Activated naive CD8-positive, alpha-beta T cell treated with anti-CD3 and anti-CD28 coated beads for 36 hours (primary cell): ENCODE data around the gene DIAPH2. TPM values are rescaled to one million over a fixed set of nuclear protein-coding genes. Genes with fewer than 3 reads are reported as not detected.

Experiments used
- DNase-seq: peaks from one replicate; pipeline ENCODE4 v3.0.0; 2021
- H3K27ac Mint-ChIP-seq: one replicate; pipeline ENCODE4 v1.8.0; 2022; ENCODE audit warnings: mild to moderate bottlenecking, moderate library complexity, mixed read lengths
- H3K27me3 Mint-ChIP-seq: one replicate; pipeline ENCODE4 v1.8.0; 2022; ENCODE audit warnings: mild to moderate bottlenecking, mixed read lengths
- H3K36me3 Mint-ChIP-seq: one replicate; pipeline ENCODE4 v1.8.0; 2021; ENCODE audit warnings: mild to moderate bottlenecking, mixed read lengths
- H3K4me1 Mint-ChIP-seq: one replicate; pipeline ENCODE4 v1.8.0; 2021; ENCODE audit warnings: mixed read lengths
- H3K4me3 Mint-ChIP-seq: one replicate; pipeline ENCODE4 v1.8.0; 2022; ENCODE audit warnings: mild to moderate bottlenecking, moderate library complexity, mixed read lengths
- H3K9me3 Mint-ChIP-seq: one replicate; pipeline ENCODE4 v1.8.0; 2022; ENCODE audit warnings: mixed read lengths
- total RNA-seq, 2 experiments: library from RNA; stranded (reverse); gene quantifications; one replicate each; pipeline ENCODE4 v1.2.3, GENCODE V29; 2021

Gene DIAPH2
- total RNA-seq, 2 experiments from 2014 or later, result 4.8 to 5.5 TPM

DNA sequence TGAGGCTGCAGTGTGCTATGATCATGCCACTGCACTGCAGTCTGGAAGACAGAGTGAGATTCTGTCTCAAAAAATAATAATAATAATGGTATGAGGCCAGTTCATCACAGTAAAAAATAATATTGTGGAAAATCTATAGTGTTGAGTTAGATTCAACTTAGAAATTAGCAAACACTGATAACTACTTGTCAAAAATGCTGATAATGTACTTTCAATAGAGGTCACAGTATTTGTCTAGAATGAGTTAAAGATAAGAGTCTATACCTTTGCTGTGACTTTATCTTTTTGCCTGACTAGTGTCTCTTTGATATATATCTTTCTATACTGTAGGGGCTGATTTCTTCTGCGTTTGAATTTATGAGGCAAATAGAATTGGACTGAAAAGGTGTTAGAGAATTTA, 629.7 kb downstream of the DIAPH2 start:
- H3K4me1 Mint-ChIP-seq, result no peaks in the 10 kb centered on the region
- DNase-seq, result no peak
- H3K27me3 Mint-ChIP-seq, result no peaks in the 10 kb centered on the region
- H3K36me3 Mint-ChIP-seq, result no peaks in the 10 kb centered on the region
- H3K4me3 Mint-ChIP-seq, result no peak overlapping the region
- no peak overlapping the region for H3K27ac Mint-ChIP-seq
- no peaks in the 10 kb centered on the region for H3K9me3 Mint-ChIP-seq

DNA sequence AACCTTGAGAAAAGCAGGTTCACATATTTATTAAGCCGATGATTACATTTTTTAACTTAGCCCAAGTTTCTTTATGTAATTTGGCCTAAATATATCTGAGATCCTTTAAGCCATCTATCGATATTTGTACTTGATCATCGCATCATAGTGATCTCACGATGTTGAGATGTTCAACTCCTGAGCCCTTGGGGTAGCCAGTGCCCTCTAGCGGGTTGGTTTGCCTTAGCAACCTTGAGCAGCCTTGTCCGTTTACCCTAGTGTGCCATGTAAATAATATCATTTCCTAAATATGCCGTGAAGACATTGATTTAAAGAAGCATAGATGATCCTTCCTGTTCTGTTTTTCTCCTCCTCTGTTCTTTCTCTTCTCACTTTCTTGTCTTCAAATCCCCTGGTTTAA, 631.3 kb downstream of the DIAPH2 start:
- no peak for DNase-seq
- Mint-ChIP-seq H3K36me3 (no peaks in the 10 kb centered on the region), H3K4me1 (no peaks in the 10 kb centered on the region), H3K27me3 (no peaks in the 10 kb centered on the region), H3K4me3 (no peak overlapping the region), H3K9me3 (no peaks in the 10 kb centered on the region), H3K27ac (no peak overlapping the region)

DNA sequence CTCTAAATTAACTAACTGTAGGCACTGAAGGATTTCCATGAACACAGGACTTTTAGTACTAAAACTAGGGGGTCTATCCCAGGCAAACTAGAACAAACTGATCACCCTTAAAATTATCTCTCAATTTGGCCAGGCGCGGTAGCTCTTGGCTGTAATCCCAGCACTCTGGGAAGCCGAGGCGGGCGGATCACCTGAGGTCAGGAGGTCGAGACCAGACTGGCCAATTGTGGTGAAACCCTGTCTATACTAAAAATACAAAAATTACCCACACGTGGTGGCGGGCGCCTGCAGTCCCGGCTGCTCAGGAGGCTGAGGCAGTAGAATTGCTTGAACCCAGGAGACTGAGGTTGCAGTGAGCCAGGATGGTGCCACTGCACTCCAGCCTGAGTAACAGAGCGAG, 635.7 kb downstream of the DIAPH2 start:
- DNase-seq, result no peak
- H3K36me3 Mint-ChIP-seq, result no peaks in the 10 kb centered on the region
- H3K4me1 Mint-ChIP-seq, result no peaks in the 10 kb centered on the region
- no peaks in the 10 kb centered on the region for H3K9me3 Mint-ChIP-seq
- H3K4me3 Mint-ChIP-seq, result no peak overlapping the region
- no peak overlapping the region for H3K27ac Mint-ChIP-seq
- H3K27me3 Mint-ChIP-seq, result no peaks in the 10 kb centered on the region

DNA sequence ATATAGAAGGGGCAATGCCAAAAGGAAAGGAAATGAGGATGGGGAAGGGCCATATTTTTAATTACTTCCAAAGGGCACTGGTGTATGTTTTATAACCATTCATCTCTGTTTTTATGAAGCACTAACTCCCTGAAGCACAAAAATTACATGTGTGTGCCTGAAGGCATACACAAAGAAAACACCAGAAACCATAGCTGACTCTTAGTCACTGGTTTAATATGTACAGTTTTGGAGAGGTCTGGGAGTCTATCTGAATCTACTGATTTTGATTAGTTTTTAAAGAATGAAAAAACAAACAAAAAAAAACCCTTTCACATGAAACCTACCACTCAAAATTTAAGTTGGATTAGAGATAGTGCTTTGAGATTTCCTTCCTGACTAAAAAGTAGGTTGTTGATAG, 637.8 kb downstream of the DIAPH2 start:
- H3K27ac Mint-ChIP-seq, result no peak overlapping the region
- H3K4me1 Mint-ChIP-seq, result no peaks in the 10 kb centered on the region
- no peaks in the 10 kb centered on the region for H3K27me3 Mint-ChIP-seq
- no peaks in the 10 kb centered on the region for H3K36me3 Mint-ChIP-seq
- H3K9me3 Mint-ChIP-seq, result no peaks in the 10 kb centered on the region
- H3K4me3 Mint-ChIP-seq, result no peak overlapping the region
- no peak for DNase-seq

DNA sequence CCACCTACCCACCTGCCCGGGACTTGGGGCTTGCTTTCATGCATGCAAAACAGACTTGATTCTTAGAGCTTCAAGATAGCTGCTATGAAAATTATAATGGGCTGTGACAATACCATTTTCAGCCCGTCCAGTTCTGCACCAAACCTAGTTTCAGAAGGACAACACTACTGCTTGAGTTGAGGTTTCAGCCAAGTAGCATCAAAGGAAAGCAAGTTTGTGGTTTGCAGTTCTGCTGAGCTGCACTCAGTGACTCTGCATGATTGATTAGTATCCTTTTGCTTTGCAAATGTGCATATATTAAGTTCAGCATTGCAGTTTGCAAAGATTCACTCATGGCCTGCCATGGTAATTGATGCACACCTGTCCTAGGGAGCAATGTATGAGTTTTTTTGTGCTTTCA, 641.8 kb downstream of the DIAPH2 start:
- H3K4me1 Mint-ChIP-seq, result no peaks in the 10 kb centered on the region
- no peaks in the 10 kb centered on the region for H3K36me3 Mint-ChIP-seq
- no peak overlapping the region for H3K4me3 Mint-ChIP-seq
- no peaks in the 10 kb centered on the region for H3K27me3 Mint-ChIP-seq
- H3K27ac Mint-ChIP-seq, result no peak overlapping the region
- DNase-seq, result no peak
- H3K9me3 Mint-ChIP-seq, result no peaks in the 10 kb centered on the region

DNA sequence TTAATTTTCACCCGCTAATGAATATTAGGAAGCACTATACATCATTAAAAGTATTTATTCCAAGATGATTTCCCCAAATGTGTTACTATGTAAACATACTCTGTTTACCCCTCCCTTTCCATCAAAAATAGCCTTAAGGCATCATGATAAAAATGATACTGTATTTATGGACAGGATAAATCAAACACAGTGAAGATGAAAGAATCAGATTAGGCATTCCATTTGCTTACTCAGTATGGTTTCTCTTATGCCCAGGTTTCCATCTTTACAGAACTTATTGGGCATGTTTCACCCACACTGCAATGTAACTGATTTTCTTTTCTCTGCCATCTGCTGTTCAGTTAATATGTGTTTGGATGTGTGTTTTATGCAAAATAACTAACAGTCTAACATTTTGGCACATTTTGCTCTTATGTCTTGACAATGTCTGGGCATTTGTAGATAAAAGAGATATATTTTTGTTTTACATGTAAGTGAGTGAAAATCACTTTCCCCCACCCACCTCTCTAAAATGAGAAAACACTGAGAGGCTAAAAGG, 644.3 kb downstream of the DIAPH2 start:
- H3K27ac Mint-ChIP-seq, result no peak overlapping the region
- H3K36me3 Mint-ChIP-seq, result no peaks in the 10 kb centered on the region
- no peak for DNase-seq
- no peaks in the 10 kb centered on the region for H3K4me1 Mint-ChIP-seq
- no peaks in the 10 kb centered on the region for H3K27me3 Mint-ChIP-seq
- no peak overlapping the region for H3K4me3 Mint-ChIP-seq
- H3K9me3 Mint-ChIP-seq, result no peaks in the 10 kb centered on the region

DNA sequence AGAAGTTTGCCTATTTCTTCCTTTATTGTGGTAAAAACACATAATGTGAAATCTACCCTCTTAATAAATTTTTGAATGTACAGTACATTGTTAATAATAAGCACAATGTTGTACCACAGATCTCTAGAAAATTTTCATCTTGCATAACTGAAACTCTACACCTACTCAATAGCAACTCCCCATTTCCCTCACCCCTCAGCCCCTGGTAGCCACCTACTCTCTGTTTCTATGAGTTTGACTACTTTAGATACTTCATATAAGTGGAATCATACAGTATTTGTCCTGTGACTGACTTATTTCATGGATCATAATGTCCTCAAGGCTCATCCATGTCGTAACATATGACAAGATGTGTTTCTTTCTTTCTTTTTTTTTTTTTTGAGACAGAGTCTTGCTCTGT, 645.5 kb downstream of the DIAPH2 start:
- Mint-ChIP-seq H3K27ac (no peak overlapping the region), H3K27me3 (no peaks in the 10 kb centered on the region), H3K9me3 (no peaks in the 10 kb centered on the region), H3K4me3 (no peak overlapping the region), H3K36me3 (no peaks in the 10 kb centered on the region), H3K4me1 (no peaks in the 10 kb centered on the region)
- DNase-seq, result no peak

DNA sequence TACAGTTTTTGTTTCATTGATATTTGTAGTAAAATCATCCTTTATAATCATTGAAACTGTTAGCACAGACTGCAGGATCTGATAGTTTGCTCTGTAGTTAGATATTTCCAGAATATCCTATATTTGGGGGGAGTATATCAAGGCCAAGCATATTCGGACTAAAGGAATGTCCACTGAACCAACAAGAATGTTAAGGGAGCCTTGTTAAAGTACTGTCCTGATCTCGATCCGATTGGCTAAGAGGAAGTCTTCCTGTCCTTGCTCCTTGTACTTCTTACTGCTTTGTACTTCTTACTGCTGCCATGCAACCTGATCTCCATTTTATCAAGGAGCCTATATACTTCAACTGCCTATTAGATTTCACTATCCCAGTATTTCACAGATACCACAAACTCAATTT, 648.3 kb downstream of the DIAPH2 start:
- Mint-ChIP-seq H3K27ac (no peak overlapping the region), H3K4me3 (no peak overlapping the region)

DNA sequence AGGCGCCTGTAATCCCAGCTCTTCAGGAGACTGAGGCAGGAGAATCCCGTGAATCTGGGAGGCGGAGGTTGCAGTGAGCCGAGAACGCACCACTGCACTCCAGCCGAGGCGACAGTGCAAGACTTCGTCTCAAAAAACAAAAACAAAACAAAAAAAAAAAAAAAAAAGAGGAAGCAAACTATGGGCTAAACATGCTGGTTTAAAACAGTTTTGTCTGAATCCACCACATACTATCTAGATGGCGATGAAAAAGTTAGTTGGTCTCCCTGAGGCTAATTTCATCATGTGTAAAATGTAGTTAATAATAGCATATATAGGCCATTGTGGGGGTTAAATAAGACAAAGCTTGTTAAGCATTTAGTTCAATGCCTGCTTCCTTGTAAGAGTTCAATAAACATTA, 650.2 kb downstream of the DIAPH2 start:
- Mint-ChIP-seq H3K9me3 (no peaks in the 10 kb centered on the region), H3K4me1 (no peaks in the 10 kb centered on the region), H3K36me3 (no peaks in the 10 kb centered on the region), H3K4me3 (no peak overlapping the region), H3K27me3 (no peaks in the 10 kb centered on the region), H3K27ac (no peak overlapping the region)
- DNase-seq, result no peak

More for the DNA sequence above, 648.3 kb downstream of the DIAPH2 start:
- no peak for DNase-seq
- Mint-ChIP-seq H3K27me3 (no peaks in the 10 kb centered on the region), H3K36me3 (no peaks in the 10 kb centered on the region), H3K4me1 (no peaks in the 10 kb centered on the region), H3K9me3 (no peaks in the 10 kb centered on the region)

DNA sequence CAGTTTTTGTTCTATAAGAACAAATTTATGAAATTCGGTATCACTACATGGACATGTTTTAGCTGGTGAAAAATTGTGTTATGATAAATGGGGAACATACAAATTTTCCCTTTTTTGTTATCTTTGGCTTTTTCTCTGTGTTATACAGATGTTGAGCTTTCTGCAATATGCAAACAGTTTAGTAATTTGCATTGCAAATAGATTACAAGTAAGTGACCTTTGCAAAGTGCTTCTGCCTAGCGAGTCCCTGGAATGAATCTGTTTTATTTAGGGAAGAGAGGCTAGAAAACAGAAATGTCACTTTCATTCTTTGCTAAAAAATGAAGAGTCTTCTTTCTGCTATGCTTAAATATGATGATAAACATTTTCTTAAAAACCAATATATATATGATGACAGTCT, 660.1 kb downstream of the DIAPH2 start:
- no peak for DNase-seq
- Mint-ChIP-seq H3K4me3 (no peak overlapping the region), H3K27ac (no peak overlapping the region), H3K36me3 (no peaks in the 10 kb centered on the region), H3K4me1 (no peaks in the 10 kb centered on the region), H3K9me3 (no peaks in the 10 kb centered on the region), H3K27me3 (no peaks in the 10 kb centered on the region)

DNA sequence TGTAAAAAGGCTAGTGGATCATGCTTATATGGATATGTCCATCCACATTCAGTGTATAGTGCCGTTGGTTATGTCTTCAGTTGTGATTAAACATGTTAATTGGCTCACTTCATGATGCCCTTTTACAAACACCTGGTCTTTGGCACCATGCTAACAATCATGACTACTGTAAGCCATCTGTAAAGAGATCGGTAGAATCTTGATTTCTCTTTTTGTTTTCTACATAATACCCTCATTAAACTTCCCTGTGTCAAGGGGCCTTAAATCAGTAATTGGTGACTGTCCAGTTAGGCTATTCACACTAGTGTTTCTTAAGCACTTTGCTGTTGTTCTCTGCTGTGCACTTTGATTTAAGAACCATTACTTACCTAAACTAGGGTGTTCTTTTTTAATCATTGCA, 674.3 kb downstream of the DIAPH2 start:
- H3K9me3 Mint-ChIP-seq, result no peaks in the 10 kb centered on the region
- H3K4me3 Mint-ChIP-seq, result no peak overlapping the region
- H3K27ac Mint-ChIP-seq, result no peak overlapping the region
- H3K36me3 Mint-ChIP-seq, result no peaks in the 10 kb centered on the region
- H3K27me3 Mint-ChIP-seq, result no peaks in the 10 kb centered on the region
- DNase-seq, result no peak
- no peaks in the 10 kb centered on the region for H3K4me1 Mint-ChIP-seq

DNA sequence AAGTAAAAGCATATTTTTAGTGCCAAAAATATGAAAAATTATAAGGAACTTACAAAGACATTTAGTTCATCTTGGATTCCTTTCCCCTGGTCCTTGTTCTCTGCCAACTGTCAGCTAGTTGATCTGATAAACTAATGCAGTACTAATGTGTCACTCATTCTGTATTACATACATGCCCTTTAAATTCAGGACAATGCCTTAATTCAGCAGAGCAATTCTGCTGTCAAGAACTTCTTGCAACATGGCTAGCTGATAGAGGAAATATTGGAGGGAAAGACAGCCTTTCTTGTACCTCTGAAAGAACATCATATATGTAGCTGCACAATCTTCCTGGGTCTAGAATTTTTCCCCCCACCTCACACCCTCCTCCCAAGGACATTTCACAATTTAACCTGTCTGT, 679.2 kb downstream of the DIAPH2 start:
- Mint-ChIP-seq H3K27me3 (no peaks in the 10 kb centered on the region), H3K4me1 (no peaks in the 10 kb centered on the region), H3K27ac (no peak overlapping the region), H3K36me3 (peaks cover 4% of the 10 kb centered on the region), H3K4me3 (no peak overlapping the region), H3K9me3 (no peaks in the 10 kb centered on the region)
- no peak for DNase-seq

DNA sequence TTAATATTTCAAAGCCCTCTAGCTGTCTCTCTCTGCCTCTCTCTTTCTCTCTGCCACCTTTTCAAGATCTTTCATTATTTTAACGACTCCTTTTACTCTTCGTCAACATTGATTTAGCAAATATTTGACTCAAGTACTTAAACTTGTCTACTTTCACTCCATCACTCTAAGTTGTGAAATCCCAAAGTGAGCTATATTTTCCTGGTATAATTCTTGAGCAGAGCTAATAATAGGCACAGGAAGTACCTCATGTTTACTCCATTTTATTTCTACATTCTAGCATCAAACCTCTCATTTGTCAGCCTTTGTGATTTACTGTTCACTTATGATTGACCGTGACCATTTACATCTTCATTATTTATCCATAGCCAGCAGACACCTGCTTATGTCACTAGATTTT, 681.6 kb downstream of the DIAPH2 start:
- H3K27ac Mint-ChIP-seq, result no peak overlapping the region
- H3K4me3 Mint-ChIP-seq, result no peak overlapping the region
- peaks cover 4% of the 10 kb centered on the region for H3K36me3 Mint-ChIP-seq
- DNase-seq, result no peak
- no peaks in the 10 kb centered on the region for H3K4me1 Mint-ChIP-seq
- no peaks in the 10 kb centered on the region for H3K27me3 Mint-ChIP-seq
- no peaks in the 10 kb centered on the region for H3K9me3 Mint-ChIP-seq

DNA sequence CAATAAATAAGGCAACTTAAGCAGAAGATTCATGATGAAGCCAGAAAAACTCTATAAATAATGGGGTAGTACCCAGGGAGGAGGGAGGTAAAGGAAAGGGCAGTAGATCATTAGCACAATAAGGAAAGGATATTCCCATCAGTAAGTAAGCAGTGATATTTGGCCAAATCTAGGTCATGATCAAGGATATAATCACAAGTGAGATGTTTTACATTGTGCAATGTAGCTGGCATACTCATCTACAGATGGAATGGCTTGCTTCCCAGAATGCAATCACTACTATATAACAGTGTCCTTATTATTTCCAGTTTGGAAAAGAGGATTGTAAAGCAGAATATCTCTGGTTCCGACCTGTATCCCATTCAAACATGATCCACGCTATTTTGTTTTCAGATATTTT, 682.5 kb downstream of the DIAPH2 start:
- Mint-ChIP-seq H3K36me3 (peaks cover 4% of the 10 kb centered on the region), H3K4me3 (no peak overlapping the region), H3K4me1 (no peaks in the 10 kb centered on the region), H3K27me3 (no peaks in the 10 kb centered on the region), H3K9me3 (no peaks in the 10 kb centered on the region), H3K27ac (no peak overlapping the region)
- no peak for DNase-seq

DNA sequence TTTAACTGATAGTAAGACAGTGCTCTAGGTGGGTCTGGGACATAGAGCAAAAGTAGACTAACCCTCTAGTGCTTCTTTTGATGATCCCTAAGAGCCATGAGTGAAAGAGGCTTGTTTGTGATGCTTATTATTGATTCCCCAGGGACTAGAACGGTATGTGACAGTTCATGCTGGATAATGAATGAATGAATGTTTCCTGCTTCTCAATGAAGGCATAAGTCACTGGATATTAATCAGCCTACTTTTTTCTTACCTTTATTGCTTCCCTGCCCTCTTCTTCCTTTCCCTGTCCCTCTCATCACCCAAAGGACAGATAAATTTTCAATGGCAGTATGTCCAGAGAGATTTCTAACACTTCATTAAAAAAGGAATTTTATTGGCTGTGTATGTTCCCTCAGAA, 685.3 kb downstream of the DIAPH2 start:
- Mint-ChIP-seq H3K36me3 (peaks cover 4% of the 10 kb centered on the region), H3K9me3 (no peaks in the 10 kb centered on the region), H3K4me1 (peaks cover 1% of the 10 kb centered on the region), H3K27ac (no peak overlapping the region), H3K4me3 (no peak overlapping the region), H3K27me3 (no peaks in the 10 kb centered on the region)
- DNase-seq, result no peak

DNA sequence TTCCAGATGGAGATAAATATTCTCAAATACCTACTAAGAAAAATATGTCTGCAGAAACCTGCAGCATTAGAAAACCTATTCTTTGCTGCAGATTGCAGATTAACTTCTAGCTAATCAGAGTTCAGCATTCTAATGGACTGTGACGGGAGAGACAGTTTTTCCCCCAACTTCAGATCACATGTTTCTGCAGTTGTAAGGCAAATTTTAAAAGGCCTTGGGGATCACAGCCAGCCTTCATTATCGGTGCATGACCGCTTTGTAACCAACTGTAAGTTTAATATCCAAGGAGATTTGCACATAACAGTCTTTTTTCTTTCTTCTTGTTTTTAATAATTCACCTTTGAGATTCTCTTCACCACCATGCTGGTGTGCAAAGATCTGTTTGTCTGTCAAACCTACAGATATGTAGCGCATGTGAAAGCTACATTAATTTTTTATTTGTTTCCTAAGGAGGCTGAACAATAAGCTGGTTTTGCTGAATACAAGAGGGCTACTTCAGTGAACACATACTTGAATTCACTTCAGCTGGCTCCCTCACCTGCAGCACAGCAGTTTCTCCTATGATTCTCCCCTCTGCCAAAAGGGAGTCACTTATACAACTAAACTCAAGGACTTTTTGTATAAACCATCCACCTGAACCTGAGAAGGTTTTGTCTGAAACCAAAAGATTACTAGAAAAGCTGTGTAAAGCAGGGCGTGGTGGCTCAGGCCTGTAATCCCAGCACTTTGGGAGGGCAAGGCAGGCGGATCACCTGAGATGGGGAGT, 687.5 kb downstream of the DIAPH2 start:
- Mint-ChIP-seq H3K27me3 (no peaks in the 10 kb centered on the region), H3K36me3 (no peaks in the 10 kb centered on the region), H3K9me3 (no peaks in the 10 kb centered on the region), H3K4me1 (peaks cover 1% of the 10 kb centered on the region), H3K27ac (no peak overlapping the region), H3K4me3 (no peak overlapping the region)
- no peak for DNase-seq
